Measurements from ENCODE around the gene STAT1. TPM values are rescaled to one million over a fixed set of nuclear protein-coding genes. Genes with fewer than 3 reads are reported as not detected.
A peak's percentile ranks its signal among the peaks of the same experiment; 100 is the strongest.
"Not testable (repeated sequence)": the region's sequence is repeated elsewhere in the genome, so short reads cannot be mapped to it uniquely, and the experiment has no call there.

The STAT1 gene
- polyA plus RNA-seq, 1 donor from 2014 or later = 73.8 TPM

DNA sequence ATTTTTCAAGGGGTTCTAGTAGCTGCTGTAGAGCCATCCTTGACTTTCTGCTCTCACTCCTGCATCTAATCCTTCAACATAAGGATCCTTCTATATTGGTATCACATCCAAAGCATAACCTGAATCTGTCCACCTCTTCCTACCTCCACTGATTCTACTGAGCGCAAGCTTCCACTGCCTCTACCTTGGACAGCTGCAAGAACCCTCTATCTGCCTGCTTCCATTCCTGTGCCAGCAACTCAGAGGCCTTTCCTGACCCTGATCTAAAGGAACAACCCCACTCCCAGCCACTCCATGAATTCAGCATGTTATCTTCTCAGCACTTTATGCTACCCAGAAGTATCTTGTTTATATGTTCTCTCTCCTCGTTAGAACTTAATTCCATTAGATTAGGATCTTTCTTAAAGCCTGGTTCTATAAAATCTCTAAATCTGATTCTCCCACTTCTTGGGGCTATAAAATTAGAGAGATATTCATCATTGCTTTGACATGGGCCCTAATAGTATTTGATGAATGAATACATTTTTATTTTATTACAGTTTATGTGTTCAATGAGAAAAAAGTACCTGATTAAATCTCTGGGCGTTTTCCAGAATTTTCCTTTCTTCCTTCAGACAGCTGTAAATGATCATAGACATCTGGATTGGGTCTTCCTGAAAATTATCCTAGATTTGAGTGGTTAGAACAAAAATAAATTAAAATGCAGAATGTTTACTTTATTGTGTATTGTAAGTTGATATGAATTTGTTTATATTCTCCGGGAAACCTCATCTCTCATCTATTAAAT lies 6.8 kb downstream of the STAT1 start:
- H3K4me1 Mint-ChIP-seq = peaks cover 21 to 27% (median 25%) of the 10 kb centered on the region in 3 donors
- H3K27me3 Mint-ChIP-seq = no peaks in the 10 kb centered on the region
- H3K4me3 Mint-ChIP-seq = peak overlapping the region in 1 of 4 donors; percentile 11
- peak overlapping the region in 1 of 3 donors; percentile 28 for H3K27ac Mint-ChIP-seq
- peaks cover 13% of the 10 kb centered on the region for H3K36me3 Mint-ChIP-seq
- H3K9me3 Mint-ChIP-seq = no peaks in the 10 kb centered on the region

DNA sequence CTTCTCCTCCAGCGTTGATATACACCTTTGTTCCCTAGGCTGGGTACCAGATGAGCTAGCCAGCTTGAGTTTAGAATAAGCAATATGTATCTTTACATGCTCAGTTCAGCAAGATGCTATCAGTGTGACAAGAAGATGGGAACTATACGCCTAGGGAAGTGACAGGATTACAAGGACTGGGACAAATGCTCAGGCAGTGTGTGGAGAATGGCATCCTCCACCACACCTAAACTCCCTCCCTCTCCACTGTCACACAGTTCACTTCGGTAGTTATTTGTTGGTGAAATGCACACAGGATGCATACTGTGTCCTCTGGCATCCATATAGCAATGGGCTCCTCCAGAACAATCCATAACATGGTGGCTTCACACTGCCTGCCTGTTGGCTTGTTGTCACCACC lies 7.7 kb downstream of the STAT1 start:
- Mint-ChIP-seq H3K4me3 (no peak overlapping the region), H3K36me3 (peaks cover 13% of the 10 kb centered on the region), H3K27ac (peak overlapping the region in 1 of 3 donors; percentile 28), H3K27me3 (no peaks in the 10 kb centered on the region), H3K9me3 (no peaks in the 10 kb centered on the region), H3K4me1 (peaks cover 17 to 27% (median 21%) of the 10 kb centered on the region in 3 donors)

GRCh38 chr2:191003405-191004309 lies 10.3 kb downstream of the STAT1 start:
- H3K4me1 Mint-ChIP-seq = peaks cover 6 to 15% (median 8%) of the 10 kb centered on the region in 3 donors
- no peak overlapping the region for H3K27ac Mint-ChIP-seq
- no peaks in the 10 kb centered on the region for H3K9me3 Mint-ChIP-seq
- H3K27me3 Mint-ChIP-seq = no peaks in the 10 kb centered on the region
- H3K36me3 Mint-ChIP-seq = peaks cover 21% of the 10 kb centered on the region
- peak overlapping the region in 2 of 4 donors; percentile 17 to 58 for H3K4me3 Mint-ChIP-seq

GRCh38 chr2:191001624-191002023 lies 12.3 kb downstream of the STAT1 start:
- Mint-ChIP-seq H3K27ac (no peak overlapping the region), H3K9me3 (no peaks in the 10 kb centered on the region), H3K36me3 (peaks cover 29% of the 10 kb centered on the region), H3K27me3 (no peaks in the 10 kb centered on the region), H3K4me1 (peaks cover 0 to 2% (median 2%) of the 10 kb centered on the region in 3 donors), H3K4me3 (no peak overlapping the region)

DNA sequence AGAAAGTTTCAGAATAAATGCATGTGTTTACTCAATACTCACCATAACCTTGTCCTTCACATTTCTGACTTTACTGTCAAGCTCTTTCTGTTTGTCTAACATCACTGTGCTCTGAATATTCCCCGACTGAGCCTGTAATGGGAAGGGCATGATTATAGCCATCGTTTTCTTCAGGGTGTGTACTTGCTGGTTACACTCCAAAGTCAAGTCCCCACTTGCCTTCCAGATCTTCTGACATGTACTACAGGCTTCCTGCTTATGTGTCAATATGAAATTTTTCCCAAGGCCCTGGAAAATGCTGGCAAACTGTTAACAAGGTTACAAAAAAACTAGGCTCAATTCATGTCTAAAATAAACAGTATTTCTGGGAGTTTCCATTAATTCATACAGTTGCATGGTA lies 12.9 kb downstream of the STAT1 start:
- Mint-ChIP-seq H3K27me3 (no peaks in the 10 kb centered on the region), H3K4me1 (peaks cover 0 to 2% (median 0%) of the 10 kb centered on the region in 3 donors), H3K36me3 (peaks cover 29% of the 10 kb centered on the region), H3K27ac (no peak overlapping the region), H3K4me3 (no peak overlapping the region), H3K9me3 (no peaks in the 10 kb centered on the region)

- peaks cover 33% of the 10 kb centered on the region for H3K36me3 Mint-ChIP-seq
- H3K27me3 Mint-ChIP-seq = no peaks in the 10 kb centered on the region
- H3K4me3 Mint-ChIP-seq = no peak overlapping the region
- H3K27ac Mint-ChIP-seq = peak overlapping the region in 1 of 3 donors; percentile 67
- H3K4me1 Mint-ChIP-seq = peaks cover 0 to 2% (median 0%) of the 10 kb centered on the region in 3 donors
- no peaks in the 10 kb centered on the region for H3K9me3 Mint-ChIP-seq
These were observed 13.9 kb downstream of the STAT1 start for GRCh38 chr2:190999949-191000665.

GRCh38 chr2:190999058-190999457 lies 14.9 kb downstream of the STAT1 start:
- H3K36me3 Mint-ChIP-seq = peaks cover 34% of the 10 kb centered on the region
- no peaks in the 10 kb centered on the region for H3K9me3 Mint-ChIP-seq
- no peak overlapping the region for H3K27ac Mint-ChIP-seq
- H3K4me3 Mint-ChIP-seq = no peak overlapping the region
- peaks cover 0 to 2% (median under 1%) of the 10 kb centered on the region in 3 donors for H3K4me1 Mint-ChIP-seq
- H3K27me3 Mint-ChIP-seq = no peaks in the 10 kb centered on the region

- H3K27me3 Mint-ChIP-seq = no peaks in the 10 kb centered on the region
- no peak overlapping the region for H3K4me3 Mint-ChIP-seq
- peaks cover 31% of the 10 kb centered on the region for H3K36me3 Mint-ChIP-seq
- H3K9me3 Mint-ChIP-seq = no peaks in the 10 kb centered on the region
- H3K27ac Mint-ChIP-seq = peak overlapping the region; percentile 8 to 83 (median 63)
- H3K4me1 Mint-ChIP-seq = peaks cover 0 to 4% (median 2%) of the 10 kb centered on the region in 3 donors
These were observed 16.4 kb downstream of the STAT1 start for GRCh38 chr2:190997526-190998113.

DNA sequence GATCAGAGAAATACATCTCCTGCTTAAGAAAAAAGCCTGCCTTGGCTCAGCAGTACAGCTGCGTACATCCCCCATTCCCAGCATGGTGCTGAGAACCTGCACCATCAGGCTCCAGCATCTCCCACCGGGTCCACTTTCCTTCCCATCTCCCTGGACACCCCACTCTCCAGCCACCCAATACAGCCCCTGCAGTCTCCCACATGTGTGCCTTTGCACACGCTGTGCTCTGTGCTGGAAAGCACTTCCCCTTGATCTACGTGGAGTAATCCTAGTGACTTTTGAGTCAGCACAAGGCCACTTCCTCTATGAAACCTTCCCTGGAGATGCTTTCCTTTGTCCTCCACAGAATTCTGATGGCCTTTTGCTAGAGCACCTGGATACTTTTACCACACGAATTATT lies 17.0 kb downstream of the STAT1 start:
- peak overlapping the region in 1 of 4 donors; percentile 34 for H3K4me3 Mint-ChIP-seq
- H3K4me1 Mint-ChIP-seq = peaks cover 0 to 4% (median 2%) of the 10 kb centered on the region in 3 donors
- no peaks in the 10 kb centered on the region for H3K9me3 Mint-ChIP-seq
- H3K27me3 Mint-ChIP-seq = no peaks in the 10 kb centered on the region
- H3K36me3 Mint-ChIP-seq = peaks cover 31% of the 10 kb centered on the region
- peak overlapping the region; percentile 8 to 83 (median 63) for H3K27ac Mint-ChIP-seq

- H3K4me1 Mint-ChIP-seq = peaks cover 0 to 4% (median 2%) of the 10 kb centered on the region in 3 donors
- no peaks in the 10 kb centered on the region for H3K27me3 Mint-ChIP-seq
- H3K9me3 Mint-ChIP-seq = no peaks in the 10 kb centered on the region
- peak overlapping the region in 2 of 3 donors; percentile 12 to 45 for H3K27ac Mint-ChIP-seq
- peaks cover 31% of the 10 kb centered on the region for H3K36me3 Mint-ChIP-seq
- no peak overlapping the region for H3K4me3 Mint-ChIP-seq
These were observed 17.5 kb downstream of the STAT1 start for GRCh38 chr2:190996338-190996946.

GRCh38 chr2:190995315-190995714 lies 18.7 kb downstream of the STAT1 start:
- peaks cover 22% of the 10 kb centered on the region for H3K36me3 Mint-ChIP-seq
- not testable (repeated sequence) for H3K4me1 Mint-ChIP-seq, H3K27me3 Mint-ChIP-seq, H3K9me3 Mint-ChIP-seq, H3K4me3 Mint-ChIP-seq
- H3K27ac Mint-ChIP-seq = peak overlapping the region in 1 of 3 donors; percentile 94

- Mint-ChIP-seq H3K27me3 (no peaks in the 10 kb centered on the region), H3K4me1 (peaks cover 0 to 4% (median 0%) of the 10 kb centered on the region in 3 donors), H3K27ac (peak overlapping the region in 2 of 3 donors; percentile 39 to 51), H3K4me3 (no peak overlapping the region), H3K9me3 (no peaks in the 10 kb centered on the region), H3K36me3 (peaks cover 22% of the 10 kb centered on the region)
These were observed 19.8 kb downstream of the STAT1 start for GRCh38 chr2:190994148-190994547.

DNA sequence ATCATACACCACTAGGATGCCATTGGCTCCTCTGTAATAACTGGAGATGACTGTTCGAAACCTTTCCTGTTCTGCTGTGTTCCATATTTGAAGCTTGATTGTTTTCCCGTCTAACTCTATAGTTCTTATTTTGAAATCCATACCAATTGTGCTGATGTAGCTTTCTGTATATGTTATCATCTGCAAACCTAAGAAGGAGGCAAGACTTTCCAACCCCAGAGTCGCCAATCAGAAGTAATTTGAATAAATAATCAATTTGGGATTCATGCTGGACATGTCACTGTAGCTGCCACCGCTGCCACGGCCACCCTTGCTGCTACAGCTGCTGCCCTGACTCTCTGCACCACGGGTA lies 20.7 kb downstream of the STAT1 start:
- no peaks in the 10 kb centered on the region for H3K27me3 Mint-ChIP-seq
- no peaks in the 10 kb centered on the region for H3K9me3 Mint-ChIP-seq
- H3K4me3 Mint-ChIP-seq = no peak overlapping the region
- H3K36me3 Mint-ChIP-seq = peaks cover 22% of the 10 kb centered on the region
- peaks cover 0 to 4% (median 0%) of the 10 kb centered on the region in 3 donors for H3K4me1 Mint-ChIP-seq
- H3K27ac Mint-ChIP-seq = no peak overlapping the region

DNA sequence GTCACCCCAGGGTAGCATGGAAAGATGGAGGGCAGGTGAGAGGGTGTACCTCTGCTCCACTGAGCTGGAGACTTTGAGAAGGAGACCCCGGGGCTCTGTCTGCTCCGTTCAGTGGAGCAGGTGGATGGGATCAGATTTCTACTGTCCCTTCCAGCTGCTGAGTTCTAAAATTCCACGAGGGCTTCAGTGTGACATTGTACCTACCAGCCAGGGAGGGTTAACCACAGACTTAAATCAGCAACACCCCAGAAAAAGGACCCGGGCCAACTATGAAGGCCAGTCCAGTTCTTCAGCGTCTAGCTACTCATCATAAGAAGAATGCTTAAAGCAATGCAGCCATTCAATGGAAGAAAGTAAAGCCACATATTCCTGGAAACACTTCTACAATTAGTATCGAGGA lies 23.8 kb downstream of the STAT1 start:
- no peaks in the 10 kb centered on the region for H3K9me3 Mint-ChIP-seq
- no peaks in the 10 kb centered on the region for H3K27me3 Mint-ChIP-seq
- peaks cover 9% of the 10 kb centered on the region for H3K36me3 Mint-ChIP-seq
- H3K4me3 Mint-ChIP-seq = no peak overlapping the region
- peaks cover 0 to 4% (median 0%) of the 10 kb centered on the region in 3 donors for H3K4me1 Mint-ChIP-seq
- no peak overlapping the region for H3K27ac Mint-ChIP-seq
